Activated CD4-positive, CD25-positive, alpha-beta regulatory T cell treated with anti-CD3 and anti-CD28 coated beads, Interleukin-2, amount 50 U/mL, for 72 hours (primary cell): ENCODE results near the gene KNTC1.
"Not testable (repeated sequence)": the region's sequence is repeated elsewhere in the genome, so short reads cannot be mapped to it uniquely, and the experiment has no call there.

Source experiments
- DNase-seq: peaks from one replicate; pipeline ENCODE4 v3.0.0; 2021

KNTC1 gene

DNA sequence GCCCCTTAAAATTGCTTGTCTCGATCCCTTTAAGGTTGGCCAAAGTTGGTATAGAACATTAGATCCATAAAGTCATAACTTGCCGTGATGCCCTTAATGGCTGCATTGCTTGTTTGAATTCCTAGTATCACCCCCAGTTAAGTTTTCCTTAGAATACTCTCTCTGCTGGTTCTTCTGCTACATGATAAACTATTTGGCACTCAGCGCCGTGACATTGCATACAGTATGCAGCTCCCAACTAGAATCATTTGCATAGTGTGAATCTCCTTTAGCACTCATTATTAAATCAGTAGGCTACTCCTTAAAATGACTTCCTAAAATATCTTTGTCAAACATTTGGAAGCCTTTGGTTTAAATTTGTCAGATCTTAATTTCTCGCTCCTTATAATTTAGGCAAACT lies 42.2 kb downstream of the KNTC1 start:
- no peak for DNase-seq

DNA sequence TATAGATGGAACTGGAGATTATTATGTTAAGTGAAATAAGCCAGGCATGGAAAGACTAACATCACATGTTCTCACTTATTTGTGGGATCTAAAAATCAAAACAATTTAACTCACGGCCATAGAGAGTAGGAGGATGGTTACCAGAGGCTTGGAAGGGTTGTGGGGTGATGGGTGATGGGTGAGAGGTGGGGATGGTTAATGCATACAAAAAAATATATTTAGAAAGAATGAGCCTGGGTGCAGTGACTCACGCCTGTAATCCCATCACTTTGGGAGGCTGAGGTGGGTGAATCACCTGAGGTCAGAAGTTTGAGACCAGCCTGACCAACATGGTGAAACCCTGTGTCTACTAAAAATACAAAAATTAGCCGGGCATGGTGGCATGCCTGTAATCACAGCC lies 43.0 kb downstream of the KNTC1 start:
- not testable (repeated sequence) for DNase-seq

DNA sequence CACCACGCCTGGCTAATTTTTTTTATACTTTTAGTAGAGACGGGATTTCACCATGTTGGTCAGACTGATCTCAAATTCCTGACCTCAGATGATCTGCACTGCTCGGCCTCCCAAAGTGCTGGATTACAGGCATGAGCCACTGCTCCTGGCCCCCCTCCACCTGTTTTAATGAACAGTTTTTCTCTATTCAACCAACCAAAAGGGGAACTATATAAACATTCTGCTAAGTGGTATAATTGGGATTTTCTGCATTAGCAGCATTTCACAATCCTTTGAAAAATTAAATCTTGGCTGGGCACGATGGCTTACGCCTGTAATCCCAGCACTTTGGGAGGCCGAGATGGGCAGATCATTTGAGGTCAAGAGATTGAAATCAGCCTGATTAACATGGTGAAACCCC lies 44.8 kb downstream of the KNTC1 start:
- DNase-seq: no peak

DNA sequence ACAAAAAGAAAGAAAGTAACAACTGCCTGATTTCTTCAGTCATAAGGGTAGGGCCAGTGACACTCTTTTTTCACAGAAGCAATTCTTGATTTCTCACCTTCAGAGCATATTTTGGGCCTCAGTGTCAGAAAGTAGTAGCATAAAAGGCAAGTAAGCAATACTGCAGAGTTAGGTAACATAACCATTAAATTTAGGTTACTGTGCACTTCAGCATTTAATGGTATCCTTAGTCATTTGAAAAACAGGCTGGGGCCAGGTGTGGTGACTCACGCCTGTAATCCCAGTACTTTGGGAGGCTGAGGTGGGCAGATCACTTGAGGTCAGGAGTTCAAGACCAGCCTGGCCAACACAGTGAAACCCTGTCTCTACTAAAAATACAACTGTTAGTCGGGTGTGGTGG lies 56.2 kb downstream of the KNTC1 start:
- not testable (repeated sequence) for DNase-seq

DNA sequence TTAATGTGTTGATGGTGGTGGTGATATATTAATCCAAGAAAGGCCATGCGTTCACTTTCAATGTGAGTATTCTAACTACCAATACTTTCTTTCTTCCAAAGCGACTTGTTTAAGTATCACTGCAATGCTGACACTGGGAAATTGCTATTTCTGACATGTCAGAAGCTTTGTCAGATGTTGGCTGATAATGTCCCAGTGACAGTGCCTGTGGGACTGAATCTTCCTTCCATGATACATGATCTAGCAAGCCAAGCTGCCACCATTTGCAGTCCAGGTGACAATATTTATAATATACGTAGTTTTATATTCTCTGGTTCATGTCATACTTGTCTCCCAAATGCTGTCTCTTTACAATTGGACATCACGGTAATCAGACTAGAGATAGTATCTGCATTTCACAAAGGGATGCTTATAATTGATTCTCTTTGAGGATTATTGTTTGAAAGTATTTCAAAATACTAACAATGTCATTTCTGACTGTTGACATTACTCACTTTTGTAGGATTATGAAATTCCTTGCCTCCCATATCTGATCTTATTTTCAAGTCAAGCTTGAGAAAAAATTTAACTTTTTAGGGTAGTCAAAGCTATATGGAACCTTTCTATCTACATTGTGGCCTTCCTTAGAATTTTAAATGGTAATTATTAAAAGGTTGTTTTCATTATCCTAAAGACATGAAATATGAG lies 57.3 kb downstream of the KNTC1 start:
- DNase-seq: no peak

DNA sequence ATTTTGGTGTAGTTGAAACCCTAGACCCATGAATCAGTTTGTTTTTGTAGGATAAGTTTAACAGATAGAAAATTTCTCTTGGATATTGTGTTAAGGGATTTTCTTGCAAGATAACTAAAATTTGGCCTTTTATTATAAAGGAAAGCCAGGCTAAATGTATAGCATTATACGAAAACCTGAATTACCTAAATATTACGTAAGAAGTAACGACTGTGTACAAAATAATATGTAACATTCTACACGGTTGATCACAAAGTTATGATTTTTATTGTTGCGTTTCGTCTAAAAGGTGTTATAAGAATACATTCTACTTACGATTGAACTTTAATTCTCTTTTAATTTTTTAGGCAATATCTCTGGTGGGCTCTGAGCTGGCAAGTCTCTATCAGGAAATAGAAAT lies 63.9 kb downstream of the KNTC1 start:
- DNase-seq: no peak

DNA sequence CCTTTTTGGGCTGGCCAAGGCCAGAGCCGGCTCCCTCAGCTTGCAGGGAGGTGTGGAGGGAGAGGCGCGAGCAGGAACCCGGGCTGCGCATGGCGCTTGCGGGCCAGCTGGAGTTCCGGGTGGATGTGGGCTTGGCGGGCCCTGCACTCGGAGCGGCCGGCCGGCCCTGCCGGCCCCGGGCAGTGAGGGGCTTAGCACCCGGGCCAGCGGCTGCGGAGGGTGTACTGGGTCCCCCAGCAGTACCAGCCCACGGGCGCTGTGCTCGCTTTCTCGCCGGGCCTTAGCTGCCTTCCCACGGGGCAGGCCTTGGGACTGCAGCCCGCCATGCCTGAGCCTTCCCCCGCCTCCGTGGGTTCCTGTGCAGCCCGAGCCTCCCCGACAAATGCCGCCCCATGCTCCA lies 64.9 kb downstream of the KNTC1 start:
- DNase-seq: not testable (repeated sequence)

DNA sequence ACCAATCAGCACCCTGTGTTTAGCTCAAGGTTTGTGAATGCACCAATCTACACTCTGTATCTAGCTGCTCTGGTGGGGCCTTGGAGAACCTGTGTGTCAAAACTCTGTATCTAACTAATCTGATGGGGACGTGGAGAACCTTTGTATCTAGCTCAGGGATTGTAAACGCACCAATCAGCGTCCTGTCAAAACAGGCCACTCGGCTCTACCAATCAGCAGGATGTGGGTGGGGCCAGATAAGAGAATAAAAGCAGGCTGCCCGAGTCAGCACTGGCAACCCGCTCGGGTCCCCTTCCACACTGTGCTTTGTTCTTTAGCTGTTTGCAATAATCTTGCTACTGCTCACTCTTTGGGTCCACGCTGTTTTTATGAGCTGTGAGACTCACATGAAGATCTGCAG lies 65.5 kb downstream of the KNTC1 start:
- DNase-seq: not testable (repeated sequence)

DNA sequence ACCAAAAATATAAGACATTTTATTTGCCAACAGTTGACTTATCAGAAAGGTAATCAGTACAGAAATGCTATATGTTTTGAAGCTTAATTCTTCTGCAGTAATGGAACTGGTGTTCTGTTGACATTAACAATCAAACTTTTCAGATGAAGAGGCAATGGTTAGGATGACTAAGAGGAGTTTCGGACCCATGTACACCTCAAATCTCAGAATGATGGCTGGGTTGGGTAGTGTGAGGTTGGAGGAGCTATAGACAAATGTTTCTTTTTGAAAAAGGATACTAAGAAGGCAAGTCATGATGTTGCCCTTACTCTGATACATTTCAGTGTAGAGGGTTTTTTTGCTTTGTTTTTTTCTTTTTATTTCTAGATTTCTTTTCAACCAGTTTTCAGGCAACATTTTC lies 66.9 kb downstream of the KNTC1 start:
- DNase-seq: no peak

DNA sequence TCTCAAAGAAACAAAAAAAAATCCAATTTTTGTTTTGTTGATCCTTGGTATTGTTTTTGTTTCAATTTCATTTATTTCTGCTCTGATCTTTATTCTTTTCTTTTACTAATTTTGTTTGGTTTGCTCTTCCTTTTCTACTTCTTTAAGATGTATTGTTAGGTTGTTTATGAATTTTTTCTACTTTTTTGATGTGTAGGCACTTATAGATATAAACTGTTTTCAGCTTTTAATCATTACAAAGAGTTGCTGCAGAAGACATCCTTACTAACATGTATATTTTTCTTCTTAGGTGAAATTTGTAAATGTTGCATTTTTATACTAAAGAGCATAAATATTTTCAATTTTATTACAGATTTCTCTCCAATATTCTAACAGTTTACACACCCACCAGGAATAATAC lies 69.8 kb downstream of the KNTC1 start:
- no peak for DNase-seq

DNA sequence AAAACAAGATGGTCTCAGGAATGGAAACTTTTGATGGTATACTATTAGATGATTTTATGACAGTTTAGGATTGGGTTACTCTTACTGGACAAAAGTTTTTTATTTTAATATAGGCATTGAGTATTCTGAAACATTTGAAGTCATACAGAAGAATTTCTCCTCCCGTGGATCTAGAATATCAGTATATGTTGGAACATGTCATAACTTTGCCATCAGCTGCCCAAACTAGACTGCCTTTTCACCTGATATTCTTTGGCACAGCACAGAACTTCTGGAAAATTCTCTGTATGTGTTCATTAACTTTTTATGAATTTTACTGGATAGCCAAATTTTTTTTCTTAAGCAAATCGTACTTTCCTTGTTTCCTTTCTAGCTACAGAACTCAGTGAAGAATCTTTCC lies 75.4 kb downstream of the KNTC1 start:
- DNase-seq: no peak

DNA sequence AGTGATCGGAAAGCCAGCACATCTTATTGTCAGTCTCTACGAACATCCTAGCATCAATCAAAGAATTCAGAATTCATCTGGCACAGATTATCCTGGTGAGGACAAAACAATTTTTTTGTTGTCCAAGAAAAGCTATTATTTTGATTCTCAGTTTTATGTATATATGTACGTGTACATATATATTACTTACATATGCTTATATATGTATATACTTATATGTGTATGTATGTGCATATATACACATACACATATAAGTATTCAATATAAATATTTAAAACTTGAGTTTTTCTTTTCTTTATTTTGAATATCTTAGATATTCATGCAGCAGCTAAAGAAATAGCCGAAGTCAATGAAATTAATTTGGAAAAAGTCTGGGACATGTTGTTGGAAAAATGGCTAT lies 77.9 kb downstream of the KNTC1 start:
- no peak for DNase-seq

DNA sequence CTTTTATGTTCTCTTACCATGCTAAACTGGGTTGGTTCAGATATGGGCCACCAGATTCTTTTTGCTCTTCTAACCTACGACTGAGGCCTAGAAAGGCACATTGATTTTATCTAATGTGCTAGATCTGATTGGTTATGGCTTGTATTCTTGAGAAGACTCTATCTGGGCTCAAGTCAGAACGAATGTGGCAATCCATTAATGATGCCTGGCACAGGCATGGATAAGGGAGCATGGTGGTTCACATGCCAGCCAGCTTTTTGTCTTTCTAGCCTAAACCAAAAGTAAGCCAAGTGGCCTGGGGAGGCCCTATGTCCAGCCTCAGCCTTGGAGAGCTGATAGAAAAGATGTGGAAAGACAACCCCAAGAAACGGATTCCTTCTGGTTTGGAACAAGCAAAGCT lies 82.7 kb downstream of the KNTC1 start:
- no peak for DNase-seq

DNA sequence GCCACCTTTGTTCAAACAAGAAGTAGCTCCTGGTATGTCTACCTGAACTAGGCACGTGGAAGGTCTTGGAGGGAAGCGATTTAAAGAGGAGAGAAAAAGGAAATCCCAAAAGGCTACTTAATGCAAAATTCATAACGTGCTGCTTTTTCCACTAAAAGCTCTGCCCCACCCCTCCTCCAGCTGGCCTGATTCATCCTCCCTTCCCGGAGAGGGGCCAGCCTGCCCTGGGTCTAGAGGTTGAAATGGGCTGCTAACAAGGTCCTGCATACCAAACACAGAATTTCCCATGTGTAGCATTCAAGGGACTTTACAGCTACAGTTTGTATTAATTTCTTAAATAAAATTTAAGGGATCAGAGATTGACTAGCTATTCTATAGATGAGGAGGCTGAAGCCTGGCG lies 83.2 kb downstream of the KNTC1 start:
- no peak for DNase-seq

DNA sequence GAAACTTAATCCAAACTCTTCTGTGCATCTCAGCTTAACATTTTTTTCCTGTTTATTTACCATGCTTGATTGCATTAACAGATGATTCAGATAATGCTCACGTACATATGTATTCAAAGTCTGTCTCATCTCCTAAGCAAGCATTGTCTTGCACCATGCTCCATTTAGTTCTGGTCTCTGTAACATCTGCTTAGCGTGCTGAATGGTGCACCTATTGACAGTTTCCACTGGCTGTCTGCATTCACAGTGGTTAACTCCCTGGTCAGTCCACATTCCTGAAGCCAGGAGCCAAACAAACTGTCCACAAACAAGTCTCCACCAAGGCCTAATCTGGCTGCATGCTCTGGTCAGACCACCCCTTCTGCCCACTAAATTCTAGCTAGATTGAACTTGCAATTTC lies 83.9 kb downstream of the KNTC1 start:
- no peak for DNase-seq

DNA sequence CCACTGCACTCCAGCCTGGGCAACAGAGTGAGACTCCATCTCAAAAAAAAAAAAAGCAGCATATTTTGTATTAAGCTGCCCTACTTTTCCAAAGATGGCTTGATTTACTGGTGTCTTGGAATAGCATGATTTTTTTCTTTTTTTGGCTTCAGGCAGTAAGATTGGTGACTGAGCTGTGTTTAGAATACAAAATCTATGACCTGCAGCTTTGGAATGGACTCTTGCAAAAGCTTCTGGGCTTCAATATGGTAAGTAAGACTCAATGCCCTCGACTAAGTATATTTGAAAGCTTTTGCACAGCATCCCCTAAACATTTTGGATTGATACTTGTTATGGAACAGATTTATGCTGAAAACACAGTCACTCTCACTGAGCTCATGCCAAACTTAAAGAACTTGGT lies 87.8 kb downstream of the KNTC1 start:
- no peak for DNase-seq

DNA sequence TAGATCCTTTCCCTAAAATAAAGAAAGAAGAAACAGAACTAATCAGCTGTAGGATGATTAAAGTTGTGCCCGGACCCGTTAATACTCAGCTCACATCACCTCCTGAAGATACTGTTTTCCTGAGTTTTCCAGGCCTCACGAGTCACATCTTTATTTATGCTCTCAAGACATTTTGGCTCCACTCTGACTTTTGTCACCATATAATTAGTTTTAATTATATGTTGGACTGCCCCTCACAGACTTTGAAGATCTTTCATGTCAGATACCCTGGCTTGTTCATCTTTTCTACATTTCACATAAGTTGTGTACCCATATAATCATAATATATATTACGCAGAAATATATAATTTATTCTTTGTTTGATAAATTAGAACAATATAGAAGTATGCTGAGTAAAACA lies 88.7 kb downstream of the KNTC1 start:
- no peak for DNase-seq

DNA sequence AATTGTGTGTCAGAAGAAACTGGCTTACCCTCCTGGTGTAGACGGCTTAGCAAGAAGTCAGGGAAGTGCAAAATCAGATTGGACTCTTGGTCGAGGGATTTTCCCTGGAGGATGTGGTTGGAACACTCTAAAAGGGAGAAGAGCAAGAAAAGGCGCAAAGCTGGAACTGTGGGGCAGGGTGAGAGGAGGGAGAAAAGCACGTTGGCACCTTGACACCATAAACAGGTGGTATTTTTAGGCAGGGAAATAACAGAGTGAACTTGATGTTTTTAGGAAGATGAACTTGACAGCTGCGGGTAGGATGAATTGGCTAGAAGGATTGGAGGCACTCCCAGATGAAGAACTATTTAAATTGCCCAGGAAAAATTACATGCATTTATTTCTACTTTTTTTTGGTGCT lies 108.4 kb downstream of the KNTC1 start:
- no peak for DNase-seq

DNA sequence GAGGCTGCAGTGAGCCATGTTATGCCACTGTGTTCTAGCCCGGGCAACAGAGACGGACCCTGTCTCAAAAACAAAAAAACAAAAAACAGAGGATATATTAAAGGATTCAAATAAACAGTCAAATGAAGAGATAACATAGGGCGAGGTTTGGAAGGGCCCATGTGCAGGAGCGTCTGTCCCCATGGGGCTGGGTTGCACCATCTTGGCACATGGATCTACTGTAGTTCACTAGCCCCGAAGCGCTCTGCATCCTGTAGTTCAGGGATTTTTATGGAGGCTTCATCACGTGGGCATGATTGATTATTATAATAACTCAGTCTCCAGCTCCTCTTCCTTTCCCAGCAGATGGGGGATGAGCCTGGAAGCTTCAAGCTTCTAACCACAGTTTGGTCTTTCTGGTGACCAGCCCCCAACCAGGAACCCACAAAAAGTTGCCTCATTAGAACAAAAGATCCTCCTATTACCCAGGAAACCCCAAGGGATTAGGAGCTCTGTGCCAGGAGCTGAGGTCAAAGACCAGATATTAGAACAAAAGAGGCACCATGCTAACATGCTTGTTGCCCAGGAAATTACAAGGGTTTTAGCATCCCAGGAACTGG lies 116.3 kb downstream of the KNTC1 start:
- no peak for DNase-seq

DNA sequence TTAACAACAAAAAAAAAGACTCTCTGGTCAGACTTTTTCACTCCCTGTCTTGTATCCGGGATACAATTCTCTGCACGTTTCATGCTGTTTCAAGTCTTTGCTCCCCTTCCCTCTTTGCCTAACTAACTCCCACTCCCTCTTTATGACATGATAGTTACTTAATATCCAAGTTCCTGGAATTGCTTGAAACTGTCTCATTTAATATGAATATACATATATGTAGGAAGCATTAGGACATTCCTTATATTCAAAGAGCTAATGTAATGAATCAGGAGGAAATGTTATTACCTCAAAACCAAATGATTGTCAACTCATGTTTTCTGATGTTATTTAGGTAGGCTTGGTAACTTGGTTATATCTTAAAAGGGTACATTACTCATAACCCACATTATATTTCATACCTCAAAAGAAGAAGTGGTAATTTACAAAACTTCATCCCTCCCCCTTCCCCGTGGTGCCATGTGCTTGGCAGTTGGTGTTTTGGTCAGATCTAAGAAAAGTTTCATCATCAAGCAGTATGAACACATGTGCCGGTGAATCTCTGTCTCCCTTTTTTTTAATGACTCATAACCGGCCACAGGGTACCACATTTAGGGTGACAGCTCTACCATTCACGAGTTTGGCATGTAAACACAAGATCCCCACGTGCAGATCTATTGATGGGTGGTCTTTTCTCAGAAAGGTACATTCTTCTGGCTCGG lies 119.6 kb downstream of the KNTC1 start:
- peak; percentile 38 for DNase-seq

DNA sequence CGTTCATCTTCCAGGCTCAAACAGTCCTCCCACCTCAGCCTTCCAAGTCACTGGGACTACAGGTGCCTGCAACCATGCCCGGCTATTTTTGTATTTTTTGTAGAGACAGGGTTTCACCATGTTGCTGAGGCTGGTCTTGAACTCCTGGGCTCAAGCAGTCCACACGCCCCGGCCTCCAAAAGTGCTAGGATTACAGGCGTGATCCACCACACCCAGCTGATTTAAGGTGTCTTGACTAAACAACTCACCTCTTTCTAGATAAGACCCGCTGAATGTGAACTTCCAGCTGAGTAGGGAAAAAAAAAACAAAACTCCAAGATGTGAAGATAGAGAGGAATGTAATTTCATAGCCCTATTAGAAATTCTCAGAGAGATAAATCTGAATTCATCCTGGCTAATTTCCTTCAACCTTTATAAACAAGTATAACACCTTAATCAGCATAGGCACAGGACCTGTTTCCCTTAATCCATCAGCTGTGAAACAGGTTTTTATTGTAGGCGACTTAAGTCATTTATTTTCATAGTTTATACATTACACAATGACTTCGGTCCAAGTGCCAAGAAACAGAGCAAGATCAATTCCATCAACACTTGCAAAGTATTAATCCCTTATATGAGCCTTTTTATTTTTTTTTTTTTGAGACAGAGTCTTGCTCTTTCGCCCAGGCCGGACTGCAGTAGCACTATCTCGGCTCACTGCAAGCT lies 124.6 kb downstream of the KNTC1 start:
- no peak for DNase-seq

DNA sequence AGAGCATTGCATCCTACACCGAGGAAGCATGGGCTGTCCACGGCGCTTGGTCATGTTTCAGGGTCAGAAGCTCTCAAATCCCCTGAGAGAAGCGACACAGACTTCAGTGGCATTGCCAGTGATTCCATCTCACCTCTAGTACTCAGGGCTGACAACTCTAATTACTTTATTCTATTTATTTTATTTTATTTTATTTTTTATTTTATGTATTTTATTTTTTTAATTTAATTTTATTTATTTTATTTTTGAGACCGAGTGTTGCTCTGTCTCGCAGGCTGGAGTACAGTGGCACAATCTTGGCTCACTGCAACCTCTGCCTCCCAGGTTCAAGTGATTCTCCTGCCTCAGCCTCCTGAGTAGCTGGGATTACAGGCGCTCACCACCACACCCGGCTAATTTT lies 126.2 kb downstream of the KNTC1 start:
- DNase-seq: not testable (repeated sequence)

DNA sequence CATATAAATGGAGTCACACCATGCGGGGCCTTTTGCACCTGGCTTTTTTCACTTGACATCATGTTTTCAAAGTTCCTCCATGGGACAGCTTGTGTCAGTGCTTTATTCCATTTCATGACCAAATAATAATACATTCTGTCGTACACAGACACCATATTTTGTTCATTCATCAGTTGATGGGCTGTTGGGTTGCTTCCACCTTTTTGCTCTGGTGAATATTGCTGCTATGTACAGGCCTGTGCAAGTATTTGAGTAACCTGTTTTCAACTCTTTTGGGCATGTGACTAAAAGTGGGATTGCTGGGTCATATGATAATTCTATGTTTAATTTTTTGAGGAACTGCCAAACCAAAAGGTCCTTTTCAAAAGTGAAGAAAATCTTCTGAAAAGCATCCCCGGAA lies 129.2 kb downstream of the KNTC1 start:
- DNase-seq: no peak

DNA sequence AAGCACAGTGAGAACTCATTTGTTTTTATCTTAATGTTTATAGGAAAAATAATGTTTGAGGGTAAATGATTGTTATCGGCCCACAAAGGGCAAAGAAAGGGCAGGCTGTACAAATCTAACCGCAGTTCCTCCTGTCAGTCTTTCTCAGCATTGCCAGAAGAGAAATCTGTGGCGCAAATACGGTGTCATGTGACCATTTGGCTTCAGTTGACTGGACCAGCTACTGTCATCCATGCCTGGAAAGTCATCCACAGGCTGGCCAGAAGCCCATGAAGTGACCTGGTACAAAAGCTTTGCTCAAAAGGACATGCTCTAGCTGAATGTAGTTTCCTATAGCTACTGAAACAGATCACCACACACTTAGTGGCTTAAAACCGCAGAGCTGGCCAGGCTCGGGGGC lies 132.5 kb downstream of the KNTC1 start:
- DNase-seq: no peak
